T1000 (cell line): ENCODE results near the gene HDAC6.
"Not testable (repeated sequence)": the region's sequence is repeated elsewhere in the genome, so short reads cannot be mapped to it uniquely, and the experiment has no call there.

ENCODE experiments used
- DNase-seq: peaks from one replicate; lab custom pipeline; 2025; ENCODE audit warnings: mixed read lengths; lab: John Stamatoyannopoulos, UW

The HDAC6 gene

GRCh38 chrX:48789366-48790220, 12.3 kb upstream of the HDAC6 start:
- DNase-seq, result no peak

- no peak for DNase-seq
Measured at GRCh38 chrX:48790477-48790876, 11.4 kb upstream of the HDAC6 start.

- no peak for DNase-seq
Measured at GRCh38 chrX:48791063-48791820, 10.6 kb upstream of the HDAC6 start.

- DNase-seq, result no peak
Measured at GRCh38 chrX:48792219-48792618, 9.6 kb upstream of the HDAC6 start.

GRCh38 chrX:48793935-48794334, 7.9 kb upstream of the HDAC6 start:
- DNase-seq, result no peak

GRCh38 chrX:48794340-48794910, 7.4 kb upstream of the HDAC6 start:
- DNase-seq, result no peak

- DNase-seq, result peak; percentile 5
Measured at GRCh38 chrX:48794911-48795515, 6.9 kb upstream of the HDAC6 start.

- no peak for DNase-seq
Measured at GRCh38 chrX:48798318-48798717, 3.5 kb upstream of the HDAC6 start.

- no peak for DNase-seq
Measured at GRCh38 chrX:48800574-48801279, 1.1 kb upstream of the HDAC6 start.

GRCh38 chrX:48802089-48802904, 430 bp downstream of the HDAC6 start:
- peak; percentile 86 for DNase-seq

GRCh38 chrX:48802905-48803200, 986 bp downstream of the HDAC6 start:
- no peak for DNase-seq

GRCh38 chrX:48806081-48806480, 4.2 kb downstream of the HDAC6 start:
- no peak for DNase-seq

GRCh38 chrX:48813644-48814043, 11.8 kb downstream of the HDAC6 start:
- no peak for DNase-seq

GRCh38 chrX:48814722-48815121, 12.9 kb downstream of the HDAC6 start:
- no peak for DNase-seq

- no peak for DNase-seq
Measured at GRCh38 chrX:48815266-48815665, 13.4 kb downstream of the HDAC6 start.

GRCh38 chrX:48816014-48816810, 14.3 kb downstream of the HDAC6 start:
- DNase-seq, result no peak

GRCh38 chrX:48818098-48818497, 16.2 kb downstream of the HDAC6 start:
- no peak for DNase-seq

- DNase-seq, result no peak
Measured at GRCh38 chrX:48818866-48819265, 17.0 kb downstream of the HDAC6 start.

- DNase-seq, result not testable (repeated sequence)
Measured at GRCh38 chrX:48819394-48819793, 17.5 kb downstream of the HDAC6 start.

- no peak for DNase-seq
Measured at GRCh38 chrX:48823053-48823452, 21.2 kb downstream of the HDAC6 start.
